Measurements from ENCODE around the gene LRP4. TPM values are rescaled to one million over a fixed set of nuclear protein-coding genes. Genes with fewer than 3 reads are reported as not detected.

Gene LRP4
- total RNA-seq, 1 donor from 2014 or later, result 20.3 TPM

DNA sequence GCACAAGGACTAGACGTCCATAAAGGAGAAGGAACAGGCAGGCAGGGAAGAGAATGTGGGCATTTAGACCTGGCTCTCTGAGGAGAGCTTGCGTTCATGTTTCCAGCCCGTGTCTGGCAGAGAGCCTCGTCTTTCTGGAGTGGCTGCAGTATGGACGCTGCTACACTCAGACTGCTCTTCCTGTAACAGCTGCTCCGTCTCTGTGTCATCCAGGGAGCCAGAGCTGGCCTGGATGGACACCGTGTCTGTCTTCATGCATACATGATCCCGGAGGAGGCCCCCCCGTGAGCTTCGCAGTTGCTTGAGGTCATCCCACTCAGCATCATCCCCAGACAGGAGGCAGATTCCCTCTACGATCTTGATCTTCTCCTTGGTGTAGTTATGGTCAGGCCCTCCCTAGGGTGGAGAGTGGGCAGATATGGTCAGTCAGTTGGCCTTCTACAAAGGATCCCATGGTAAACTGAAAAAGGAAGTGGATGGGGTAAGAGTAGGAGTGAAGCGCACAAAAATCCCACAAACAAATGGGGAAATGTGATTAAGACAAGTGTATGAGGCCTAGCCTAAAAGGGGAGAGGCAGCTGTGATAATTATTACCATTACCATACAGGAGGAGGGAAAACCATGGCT is 59.3 kb downstream of the LRP4 start:
- ATAC-seq (ENCODE audit: poor library complexity), result no peak
- intact Hi-C loops (cut with DNase I), result no loop called here
- no peak for DNase-seq

DNA sequence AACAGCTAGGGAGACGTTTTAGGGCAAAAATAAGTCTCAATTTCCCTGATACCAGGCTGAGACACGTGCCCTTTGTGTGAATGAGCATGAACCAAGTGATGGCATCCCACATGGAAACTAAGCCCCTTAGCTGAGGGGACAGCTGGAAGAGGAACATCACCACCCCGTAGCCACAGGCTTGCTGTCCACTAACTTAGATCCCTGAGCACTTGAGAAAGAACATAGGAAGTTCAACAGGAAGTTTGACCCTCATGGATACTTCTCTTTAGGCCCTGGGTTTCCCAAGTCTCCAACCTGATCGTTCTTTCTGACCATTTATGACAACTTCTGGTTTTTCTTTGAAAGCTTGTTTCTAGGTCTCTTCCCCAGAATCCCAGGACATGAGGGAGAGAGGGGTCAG is 60.7 kb downstream of the LRP4 start:
- intact Hi-C loops (cut with DNase I), result no loop called here
- peak; percentile 51 for ATAC-seq (ENCODE audit: poor library complexity)
- no peak for DNase-seq

DNA sequence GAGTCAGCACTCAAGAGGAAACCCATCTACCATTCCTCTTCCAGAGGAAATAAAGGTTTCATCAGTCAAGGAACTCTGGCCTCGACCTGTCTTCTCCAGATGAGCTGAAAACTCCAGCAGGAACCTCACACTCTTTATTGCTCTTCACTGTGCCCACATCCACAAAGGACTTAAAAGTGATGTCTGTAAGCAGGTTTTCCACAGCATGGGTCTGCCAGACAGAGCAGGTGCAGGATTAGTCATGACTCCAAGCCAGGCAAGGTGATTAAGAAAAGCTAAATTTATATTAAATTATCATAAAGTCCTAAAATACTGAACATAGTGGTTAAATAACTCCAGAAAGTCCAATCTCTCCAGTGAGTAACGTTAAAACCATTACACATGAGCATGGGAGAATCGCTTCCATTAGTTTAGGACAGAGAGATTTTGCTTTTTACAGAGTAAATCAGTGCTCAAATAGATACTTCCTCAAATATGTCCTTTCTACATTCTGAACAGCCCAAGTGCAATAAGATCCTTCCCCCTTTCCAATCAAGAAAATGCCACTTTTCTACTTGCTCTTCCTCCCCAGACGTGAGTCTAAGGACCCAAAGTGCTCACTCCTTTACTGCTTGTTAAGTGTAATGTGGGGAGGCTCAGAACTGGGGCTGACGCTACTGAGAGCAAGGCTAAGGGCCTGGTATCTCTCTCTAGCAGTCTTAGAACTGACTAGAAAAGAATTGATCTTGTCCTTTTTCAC is 61.6 kb downstream of the LRP4 start:
- DNase-seq (no peak), ATAC-seq (ENCODE audit: poor library complexity) (peak; percentile 47)
- intact Hi-C loops (cut with DNase I), result no loop called here

DNA sequence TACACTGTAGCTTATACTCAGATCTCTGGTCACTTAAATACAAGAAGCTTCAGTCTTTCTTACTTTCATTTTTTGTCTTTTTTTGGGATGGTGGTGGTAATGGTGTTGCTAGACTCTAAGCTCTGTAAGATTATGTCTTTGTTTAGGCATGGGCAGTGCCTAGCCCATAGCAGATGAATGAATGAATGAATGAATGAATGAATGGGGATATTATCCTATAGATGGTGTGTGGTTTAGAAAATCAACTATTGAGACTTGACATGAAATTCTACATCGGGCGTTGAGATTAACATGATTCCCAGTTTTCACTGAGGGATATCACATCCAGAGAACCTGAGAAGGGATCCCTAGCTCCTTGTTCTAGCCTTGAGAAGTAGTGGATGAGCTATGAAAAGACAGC is 62.5 kb downstream of the LRP4 start:
- ATAC-seq (ENCODE audit: poor library complexity) (no peak), DNase-seq (no peak)
- intact Hi-C loops (cut with DNase I), result no loop called here

DNA sequence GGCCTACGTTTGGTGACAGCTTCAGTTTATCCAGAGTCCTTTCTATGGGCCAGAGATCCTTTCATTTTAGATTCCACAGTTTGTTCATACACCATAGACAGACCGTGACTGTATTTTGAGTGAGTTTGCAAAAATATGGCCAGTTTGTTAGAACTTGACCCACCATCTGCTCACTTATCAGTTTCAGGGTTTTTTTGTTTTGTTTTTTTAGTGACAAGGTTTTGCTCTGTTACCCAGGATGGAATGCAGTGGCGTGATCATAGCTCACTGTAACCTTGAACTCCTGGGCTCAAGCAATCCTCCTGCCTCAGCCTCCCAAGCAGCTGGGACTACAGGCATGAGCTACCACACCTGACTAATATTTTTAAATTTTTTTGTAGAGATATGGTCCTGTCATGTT is 63.2 kb downstream of the LRP4 start:
- DNase-seq (no peak), ATAC-seq (ENCODE audit: poor library complexity) (no peak)
- intact Hi-C loops (cut with DNase I), result no loop called here

DNA sequence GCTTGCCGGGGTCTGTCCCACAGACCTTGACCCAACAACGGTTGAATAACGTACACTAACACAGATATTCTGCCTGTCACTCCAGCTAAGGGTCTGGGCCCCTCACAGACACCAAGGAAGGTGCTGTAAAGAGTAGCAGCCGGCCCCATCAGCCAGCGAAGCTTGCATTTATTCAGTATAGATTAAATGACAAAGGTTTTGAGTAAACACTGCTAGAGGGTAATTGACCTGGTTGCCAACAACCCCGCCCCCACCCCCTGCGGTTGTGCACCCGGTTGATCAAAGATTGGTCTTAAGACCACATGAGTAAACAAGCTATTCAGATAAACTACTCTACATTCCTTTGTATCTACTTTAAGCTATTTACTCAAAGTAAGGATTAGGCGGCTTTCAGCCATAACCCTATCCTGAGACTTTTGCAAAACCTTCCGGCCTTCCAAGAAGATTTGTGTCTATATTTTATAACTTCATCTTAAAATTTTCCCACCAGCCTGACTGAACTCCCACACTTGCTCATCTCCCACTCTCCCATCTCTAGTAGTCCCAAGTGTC is 67.4 kb downstream of the LRP4 start:
- intact Hi-C loops (cut with DNase I), result no loop called here
- DNase-seq, result no peak
- no peak for ATAC-seq (ENCODE audit: poor library complexity)

DNA sequence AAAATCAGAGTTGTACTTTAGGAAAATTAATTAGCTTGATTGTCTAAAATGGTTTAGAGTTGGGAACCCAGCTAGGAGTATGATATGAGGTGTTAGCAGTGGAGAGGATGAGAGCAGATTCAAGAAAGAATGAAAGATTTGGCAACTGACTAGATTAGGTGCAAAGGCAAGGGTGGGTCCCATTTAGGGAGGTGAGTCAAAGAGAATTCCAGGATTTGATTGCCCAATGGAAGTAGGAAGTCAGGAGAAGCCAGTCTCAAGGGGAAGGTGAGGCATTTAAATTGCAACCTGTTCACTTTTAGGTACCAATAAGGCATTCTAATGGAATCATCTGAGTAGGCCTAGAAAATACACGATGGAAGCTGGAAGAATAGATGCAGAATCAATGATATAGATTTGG is 68.7 kb downstream of the LRP4 start:
- ATAC-seq (ENCODE audit: poor library complexity) (no peak), DNase-seq (no peak)
- intact Hi-C loops (cut with DNase I), result no loop called here

DNA sequence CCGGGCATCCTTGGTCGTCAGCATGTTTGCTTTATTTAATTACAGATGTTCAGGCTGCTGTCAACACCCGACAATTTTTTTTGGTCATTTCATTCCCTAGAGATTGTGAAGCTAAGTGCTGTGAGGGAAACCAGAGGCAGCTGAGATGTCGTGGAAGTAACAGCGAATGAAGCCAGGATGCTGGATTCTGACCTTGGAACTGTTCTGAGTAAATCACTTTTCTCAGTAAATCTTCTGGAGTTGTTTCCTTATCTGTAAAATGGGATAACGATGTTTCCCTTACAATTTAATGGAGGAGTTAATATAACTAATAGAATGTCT is 71.9 kb downstream of the LRP4 start:
- ATAC-seq (ENCODE audit: poor library complexity), result no peak
- intact Hi-C loops (cut with DNase I), result no loop called here

DNA sequence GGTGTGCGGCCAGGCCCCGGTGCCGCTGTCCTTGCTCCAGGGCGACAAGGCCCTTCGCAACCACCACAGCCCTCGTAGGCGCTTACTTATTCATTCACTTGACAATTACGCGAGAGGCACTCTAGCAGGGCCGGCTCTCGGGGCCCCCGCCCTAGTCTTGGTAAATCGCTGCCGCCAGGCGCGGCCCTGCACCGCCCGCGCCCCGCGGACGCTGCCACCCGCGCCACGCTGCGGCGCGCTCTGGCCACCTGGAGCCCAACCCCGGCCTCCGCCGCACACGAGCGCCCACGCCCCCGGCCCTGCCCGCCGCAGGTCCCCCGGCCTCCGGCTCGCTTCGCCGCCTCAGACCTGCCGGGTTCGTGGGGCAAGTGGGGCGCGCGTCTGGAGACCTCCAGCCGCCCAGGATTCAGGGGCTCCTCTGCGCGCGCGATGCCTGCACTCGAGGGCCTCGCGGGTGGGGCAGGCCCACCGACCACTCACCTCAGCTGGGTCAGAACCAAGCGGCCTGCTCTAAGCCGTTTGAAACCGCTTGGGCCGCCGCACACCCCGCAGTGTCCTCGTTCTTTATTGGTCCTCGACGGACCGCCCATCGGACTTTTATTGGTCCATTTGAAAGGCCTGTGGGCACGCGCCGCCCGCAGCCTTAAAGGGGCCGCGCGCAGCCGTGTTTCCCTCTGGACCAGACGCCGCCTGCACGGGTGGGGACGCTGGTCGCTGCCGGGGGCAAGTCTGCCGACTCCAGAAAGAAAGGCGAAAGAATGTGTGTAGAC is 72.4 kb downstream of the LRP4 start, which contains the start of gene CKAP5:
Gene CKAP5 (minus strand): TSS at position 541 of the 770 bp plus-strand sequence. CDS start 25,049 bp downstream, outside the sequence.
- DNase-seq (peak; percentile 95), ATAC-seq (ENCODE audit: poor library complexity) (peak; percentile 99)
- intact Hi-C loops (cut with DNase I), result no loop called here

More for the DNA sequence above, 71.9 kb downstream of the LRP4 start:
- DNase-seq, result no peak

DNA sequence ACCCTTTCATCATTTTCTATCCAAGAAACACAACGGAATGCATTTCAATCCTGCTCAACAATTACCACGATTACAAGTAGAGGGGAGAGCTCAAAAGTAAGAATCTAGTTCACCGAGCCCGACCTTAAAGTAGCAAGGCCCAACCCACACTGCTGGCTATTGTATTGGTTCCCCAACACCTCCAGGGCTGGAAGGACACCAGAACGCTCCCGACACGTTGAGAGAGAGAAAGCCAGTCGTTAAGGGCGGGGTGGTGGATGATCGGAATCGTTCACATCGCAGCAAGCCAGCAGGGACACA is 73.0 kb downstream of the LRP4 start:
- no peak for DNase-seq
- intact Hi-C loops (cut with DNase I), result no loop called here

DNA sequence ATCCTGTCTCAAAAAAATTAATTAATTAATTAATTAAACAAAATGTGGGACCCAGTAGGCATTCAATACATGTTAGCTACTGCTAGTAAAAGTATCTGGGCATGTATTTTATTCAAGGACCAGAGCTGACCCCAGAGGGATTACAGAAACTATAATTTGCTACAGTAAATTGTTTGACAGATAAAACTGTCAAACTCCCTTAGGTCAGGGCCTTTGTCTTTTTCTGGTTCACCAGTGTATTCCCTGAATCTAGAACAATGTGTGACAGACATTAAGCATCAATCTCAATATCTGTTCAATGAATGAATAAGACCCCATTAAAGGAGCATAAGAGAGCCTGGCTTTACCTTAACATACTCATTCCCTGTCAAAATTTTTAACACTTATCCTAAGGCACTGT is 78.2 kb downstream of the LRP4 start:
- DNase-seq, result no peak
- no peak for ATAC-seq (ENCODE audit: poor library complexity)
- intact Hi-C loops (cut with DNase I), result no loop called here

More for the DNA sequence above, 73.0 kb downstream of the LRP4 start:
- ATAC-seq (ENCODE audit: poor library complexity), result no peak

DNA sequence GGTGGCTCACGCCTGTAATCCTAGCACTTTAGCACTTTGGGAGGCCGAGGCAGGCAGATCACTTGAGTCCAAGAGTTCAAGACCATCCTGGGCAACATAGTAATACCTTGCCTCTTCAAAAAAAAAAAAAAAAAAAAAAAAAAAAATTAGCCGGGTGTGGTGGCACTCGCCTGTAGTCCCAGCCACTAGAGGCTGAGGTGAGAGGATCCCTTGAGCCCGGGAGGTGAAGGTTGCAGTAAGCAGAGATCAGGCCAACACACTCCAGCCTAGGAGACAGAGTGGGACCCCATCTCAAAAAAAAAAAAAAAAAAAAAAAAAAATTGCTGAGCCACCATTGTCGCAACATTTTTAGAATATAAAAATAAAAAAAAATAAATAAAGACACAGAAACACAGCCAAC is 79.8 kb downstream of the LRP4 start:
- intact Hi-C loops (cut with DNase I), result no loop called here
- ATAC-seq (ENCODE audit: poor library complexity), result no peak
- no peak for DNase-seq

DNA sequence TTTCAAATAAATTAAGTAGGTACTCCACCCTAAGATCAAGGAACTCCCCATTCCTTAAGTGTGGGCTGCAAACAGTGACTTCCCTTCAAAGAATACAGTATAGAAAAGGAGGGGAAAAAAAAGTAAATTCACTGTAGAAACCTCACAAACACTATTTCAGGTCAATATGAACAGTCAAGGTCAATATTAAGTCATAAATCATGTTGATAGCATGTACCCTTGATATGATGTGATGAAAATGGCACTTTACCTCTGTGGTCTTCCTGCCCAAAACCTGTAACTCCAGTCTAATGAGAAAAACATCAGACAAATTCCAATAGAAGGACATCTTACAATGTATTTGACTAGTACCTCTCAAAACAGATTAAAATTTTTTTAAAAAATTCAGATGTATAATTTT is 80.5 kb downstream of the LRP4 start:
- intact Hi-C loops (cut with DNase I), result no loop called here
- ATAC-seq (ENCODE audit: poor library complexity) (no peak), DNase-seq (no peak)

DNA sequence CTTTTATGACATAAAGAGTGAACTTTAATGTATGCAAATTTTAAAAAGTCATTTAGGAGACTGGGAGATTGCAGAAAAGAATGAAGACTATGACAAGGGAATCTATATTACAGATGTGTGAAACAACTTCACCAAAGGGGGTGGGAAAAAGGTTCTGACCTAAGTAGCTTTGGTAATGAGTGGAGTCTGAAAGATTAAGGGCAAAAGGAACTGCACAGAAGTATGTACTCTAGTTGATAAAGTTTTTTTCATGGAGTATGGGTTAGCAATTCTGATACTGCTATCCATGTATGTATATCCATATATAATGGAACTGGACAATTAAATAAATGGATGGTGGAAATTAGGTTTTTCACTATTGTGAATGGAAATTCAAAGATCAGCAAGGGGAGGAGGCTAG is 81.5 kb downstream of the LRP4 start:
- intact Hi-C loops (cut with DNase I), result no loop called here
- ATAC-seq (ENCODE audit: poor library complexity) (no peak), DNase-seq (no peak)

DNA sequence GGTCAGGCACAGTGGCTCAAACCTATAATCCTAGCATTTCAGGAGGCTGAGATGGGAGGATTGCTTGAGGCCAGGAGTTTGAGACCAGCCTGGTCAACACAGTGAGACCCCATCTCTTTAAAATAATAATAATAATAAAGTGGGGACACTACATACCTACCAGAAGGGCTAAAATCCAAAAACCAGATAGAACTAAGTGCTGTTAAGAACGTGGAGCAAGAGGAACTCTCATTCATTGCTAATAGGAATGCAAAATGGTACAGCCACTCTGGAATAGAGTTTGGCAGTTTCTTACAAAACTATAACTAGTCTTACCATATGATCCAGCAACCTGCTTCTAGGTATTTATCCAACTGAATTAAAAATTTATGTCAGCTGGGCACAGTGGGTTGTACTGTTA is 81.9 kb downstream of the LRP4 start:
- intact Hi-C loops (cut with DNase I), result no loop called here
- DNase-seq (no peak), ATAC-seq (ENCODE audit: poor library complexity) (no peak)

DNA sequence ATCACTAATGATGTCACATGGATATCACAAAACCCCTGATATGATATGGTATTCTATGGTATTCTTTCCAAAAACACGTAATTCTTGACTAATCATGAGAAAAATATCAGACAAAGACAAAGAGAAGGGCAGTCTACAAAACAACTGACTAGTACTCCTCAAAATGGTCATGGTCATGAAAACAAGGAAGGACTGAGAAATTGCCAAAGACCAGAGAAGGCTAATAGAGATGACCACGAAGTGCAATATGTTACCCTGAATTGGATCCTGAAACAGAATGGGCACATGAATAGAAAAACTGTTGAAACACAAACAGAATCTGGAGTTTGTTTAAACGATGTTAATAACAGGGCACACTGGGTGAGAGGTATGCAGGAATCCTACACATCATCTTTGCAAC is 82.5 kb downstream of the LRP4 start:
- DNase-seq (no peak), ATAC-seq (ENCODE audit: poor library complexity) (no peak)
- intact Hi-C loops (cut with DNase I), result no loop called here

DNA sequence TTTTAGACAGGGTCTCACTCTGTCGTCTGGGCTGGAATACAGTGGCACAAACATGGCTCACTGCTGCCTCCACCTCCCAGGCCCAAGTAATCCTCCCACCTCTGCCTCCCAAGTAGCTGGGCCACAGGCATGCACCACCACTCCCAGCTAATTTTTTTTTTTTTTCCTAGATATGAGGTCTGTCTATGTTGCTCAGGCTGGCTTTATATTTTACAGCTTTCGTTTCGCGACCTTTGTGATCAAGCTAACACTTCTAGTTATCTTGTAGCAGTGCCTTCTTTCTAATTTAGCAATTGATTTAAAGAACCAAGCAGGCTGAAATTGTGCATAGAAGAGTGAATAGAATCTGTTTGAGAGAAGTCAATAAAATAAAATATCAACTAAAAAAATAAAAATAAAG is 83.5 kb downstream of the LRP4 start:
- intact Hi-C loops (cut with DNase I), result no loop called here
- DNase-seq (no peak), ATAC-seq (ENCODE audit: poor library complexity) (no peak)

DNA sequence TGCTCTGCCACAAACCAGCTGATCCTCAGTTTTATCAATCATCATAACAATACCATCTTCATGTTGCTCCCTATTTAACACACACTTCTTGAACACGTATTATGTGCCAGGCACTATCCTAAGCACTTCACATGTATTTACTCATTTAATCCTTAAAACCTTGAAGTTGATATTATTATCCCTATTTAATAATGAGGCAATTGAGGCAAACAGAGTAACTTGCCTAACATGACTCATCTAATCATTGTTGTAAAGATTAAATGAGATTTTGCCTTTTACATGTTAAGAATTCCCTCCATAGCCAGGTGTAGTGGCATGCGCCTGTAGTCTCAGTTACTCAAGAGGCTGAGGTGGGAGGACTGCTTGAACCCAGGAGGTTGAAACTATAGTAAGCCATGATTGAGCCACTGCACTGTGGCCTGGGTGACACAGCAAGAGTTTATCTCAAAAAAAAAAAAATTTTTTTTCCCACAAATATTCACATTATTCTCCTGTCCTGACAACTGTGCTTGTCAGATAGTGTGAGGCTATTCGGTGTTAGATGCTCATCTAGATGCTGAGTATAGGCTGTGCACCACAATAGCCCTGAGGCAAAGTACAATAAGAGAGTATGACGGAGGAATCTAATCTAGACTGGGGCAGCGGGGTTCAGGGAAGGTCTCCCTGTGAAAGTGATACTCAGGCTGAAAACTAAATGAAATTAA is 85.7 kb downstream of the LRP4 start:
- DNase-seq, result no peak
- intact Hi-C loops (cut with DNase I), result no loop called here
- ATAC-seq (ENCODE audit: poor library complexity), result no peak

DNA sequence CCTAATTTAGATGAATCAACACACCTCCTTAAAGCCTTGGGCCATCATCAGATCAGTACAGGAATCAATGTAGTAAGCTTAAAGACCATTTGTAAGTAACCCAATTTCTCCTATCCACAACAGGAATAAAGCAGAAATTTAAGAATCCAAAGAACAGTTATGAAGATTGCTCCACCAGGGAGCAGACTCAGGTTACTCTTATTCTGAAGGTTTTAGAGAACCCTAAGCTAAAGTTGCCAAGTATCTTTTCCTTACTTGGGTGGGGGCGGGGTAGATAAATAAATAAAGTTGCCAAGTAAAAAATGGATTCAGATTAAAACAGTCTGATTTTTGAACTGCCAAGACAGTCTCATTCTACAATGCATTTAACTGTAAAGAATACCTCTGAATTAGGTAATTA is 90.4 kb downstream of the LRP4 start:
- DNase-seq, result no peak
- ATAC-seq (ENCODE audit: poor library complexity), result no peak
- intact Hi-C loops (cut with DNase I), result no loop called here

All from Right ventricle myocardium superior (tissue), 1 donor.